DMS53 treated with DMSO at 0.1 percent for 48 hours (cell line): ENCODE data around the gene TPRN.

Experiments
- DNase-seq: peaks from one replicate; lab custom pipeline; 2025; ENCODE audit not compliant: unreplicated experiment; lab: John Stamatoyannopoulos, UW

TPRN gene

GRCh38 chr9:137226338-137227053 is 26.0 kb upstream of the TPRN start:
- DNase-seq: no peak

GRCh38 chr9:137225699-137226331 is 25.3 kb upstream of the TPRN start:
- DNase-seq: no peak

- DNase-seq: no peak
These were observed 24.5 kb upstream of the TPRN start, which contains the start of gene CYSRT1 for GRCh38 chr9:137224830-137225694. CYSRT1 (plus strand) TSS chr9:137225174; CDS start chr9:137225622, 448 bp downstream.

- peak; percentile 93 for DNase-seq
These were observed 22.8 kb upstream of the TPRN start for GRCh38 chr9:137223078-137223970.

- DNase-seq: peak; percentile 25
These were observed 21.9 kb upstream of the TPRN start, which contains the start of gene RNF208 for GRCh38 chr9:137222190-137223077. RNF208 (minus strand) TSS chr9:137222240; CDS start chr9:137221212, 1,028 bp downstream.

GRCh38 chr9:137221506-137222111 is 21.1 kb upstream of the TPRN start:
- DNase-seq: no peak

- DNase-seq: no peak
These were observed 20.6 kb upstream of the TPRN start for GRCh38 chr9:137221095-137221505.

- DNase-seq: no peak
These were observed 20.0 kb upstream of the TPRN start for GRCh38 chr9:137220317-137221094.

- DNase-seq: no peak
These were observed 19.3 kb upstream of the TPRN start for GRCh38 chr9:137219757-137220316.

GRCh38 chr9:137218754-137219271 is 18.3 kb upstream of the TPRN start:
- peak; percentile 85 for DNase-seq

GRCh38 chr9:137218212-137218753 is 17.7 kb upstream of the TPRN start:
- DNase-seq: no peak

- DNase-seq: no peak
These were observed 17.0 kb upstream of the TPRN start for GRCh38 chr9:137217276-137218211.

GRCh38 chr9:137216188-137216965 is 15.8 kb upstream of the TPRN start:
- no peak for DNase-seq

- no peak for DNase-seq
These were observed 14.8 kb upstream of the TPRN start for GRCh38 chr9:137215196-137215986.

- DNase-seq: no peak
These were observed 14.1 kb upstream of the TPRN start for GRCh38 chr9:137214620-137215019.
